ENCODE measurements around the gene PARP12. TPM values are rescaled to one million over a fixed set of nuclear protein-coding genes. Genes with fewer than 3 reads are reported as not detected.

PARP12 gene
- total RNA-seq, 1 donor from 2014 or later: 14.1 TPM

GRCh38 chr7:139990142-139990535 lies 72.6 kb downstream of the PARP12 start:
- Histone ChIP-seq H3K4me3 (ENCODE audit: low read length in 3 of 3) (no peak overlapping the region), H3K27me3 (ENCODE audit: control insufficient read depth in 3 of 3, insufficient read depth in 3 of 3, low read length in 3 of 3) (peaks cover 0 to 9% (median 8%) of the 10 kb centered on the region in 3 donors), H3K36me3 (ENCODE audit: control insufficient read depth in 3 of 3, insufficient read depth in 3 of 3, low read length in 3 of 3) (no peaks in the 10 kb centered on the region)

GRCh38 chr7:139989366-139990141 lies 73.2 kb downstream of the PARP12 start:
- no peak overlapping the region for H3K9ac ChIP-seq (ENCODE audit: low read depth in 1 of 3, low read length in 3 of 3)
- no peaks in the 10 kb centered on the region for H3K9me3 ChIP-seq (ENCODE audit: control insufficient read depth in 3 of 3, low read length in 3 of 3)
- H3K4me1 ChIP-seq (ENCODE audit: control insufficient read depth in 3 of 3, insufficient read depth in 3 of 3, low read length in 3 of 3): no peaks in the 10 kb centered on the region
- H3K4me3 ChIP-seq (ENCODE audit: low read length in 3 of 3): no peak overlapping the region
- H3K27me3 ChIP-seq (ENCODE audit: control insufficient read depth in 3 of 3, insufficient read depth in 3 of 3, low read length in 3 of 3): peaks cover 0 to 9% (median 8%) of the 10 kb centered on the region in 3 donors
- no peaks in the 10 kb centered on the region for H3K36me3 ChIP-seq (ENCODE audit: control insufficient read depth in 3 of 3, insufficient read depth in 3 of 3, low read length in 3 of 3)
- no peak overlapping the region for H3K27ac ChIP-seq (ENCODE audit: low read depth, low read length)

More at GRCh38 chr7:139990142-139990535, 72.6 kb downstream of the PARP12 start:
- no peak overlapping the region for H3K9ac ChIP-seq (ENCODE audit: low read depth in 1 of 3, low read length in 3 of 3)
- no peaks in the 10 kb centered on the region for H3K4me1 ChIP-seq (ENCODE audit: control insufficient read depth in 3 of 3, insufficient read depth in 3 of 3, low read length in 3 of 3)
- H3K9me3 ChIP-seq (ENCODE audit: control insufficient read depth in 3 of 3, low read length in 3 of 3): no peaks in the 10 kb centered on the region
- no peak overlapping the region for H3K27ac ChIP-seq (ENCODE audit: low read depth, low read length)

GRCh38 chr7:139987691-139988516 lies 74.8 kb downstream of the PARP12 start:
- Histone ChIP-seq H3K9ac (ENCODE audit: low read depth in 1 of 3, low read length in 3 of 3) (no peak overlapping the region), H3K27ac (ENCODE audit: low read depth, low read length) (no peak overlapping the region), H3K27me3 (ENCODE audit: control insufficient read depth in 3 of 3, insufficient read depth in 3 of 3, low read length in 3 of 3) (peaks cover 0 to 12% (median 11%) of the 10 kb centered on the region in 3 donors), H3K36me3 (ENCODE audit: control insufficient read depth in 3 of 3, insufficient read depth in 3 of 3, low read length in 3 of 3) (no peaks in the 10 kb centered on the region), H3K4me3 (ENCODE audit: low read length in 3 of 3) (no peak overlapping the region), H3K9me3 (ENCODE audit: control insufficient read depth in 3 of 3, low read length in 3 of 3) (no peaks in the 10 kb centered on the region), H3K4me1 (ENCODE audit: control insufficient read depth in 3 of 3, insufficient read depth in 3 of 3, low read length in 3 of 3) (no peaks in the 10 kb centered on the region)

- no peaks in the 10 kb centered on the region for H3K9me3 ChIP-seq (ENCODE audit: control insufficient read depth in 3 of 3, low read length in 3 of 3)
- no peak overlapping the region for H3K4me3 ChIP-seq (ENCODE audit: low read length in 3 of 3)
- no peaks in the 10 kb centered on the region for H3K4me1 ChIP-seq (ENCODE audit: control insufficient read depth in 3 of 3, insufficient read depth in 3 of 3, low read length in 3 of 3)
- H3K9ac ChIP-seq (ENCODE audit: low read depth in 1 of 3, low read length in 3 of 3): no peak overlapping the region
- H3K27ac ChIP-seq (ENCODE audit: low read depth, low read length): no peak overlapping the region
- peaks cover 0 to 12% (median 11%) of the 10 kb centered on the region in 3 donors for H3K27me3 ChIP-seq (ENCODE audit: control insufficient read depth in 3 of 3, insufficient read depth in 3 of 3, low read length in 3 of 3)
- H3K36me3 ChIP-seq (ENCODE audit: control insufficient read depth in 3 of 3, insufficient read depth in 3 of 3, low read length in 3 of 3): no peaks in the 10 kb centered on the region
Measured at GRCh38 chr7:139985811-139986210, 76.9 kb downstream of the PARP12 start.

GRCh38 chr7:139984642-139985539 lies 77.9 kb downstream of the PARP12 start:
- Histone ChIP-seq H3K9ac (ENCODE audit: low read depth in 1 of 3, low read length in 3 of 3) (no peak overlapping the region), H3K4me1 (ENCODE audit: control insufficient read depth in 3 of 3, insufficient read depth in 3 of 3, low read length in 3 of 3) (no peaks in the 10 kb centered on the region), H3K4me3 (ENCODE audit: low read length in 3 of 3) (no peak overlapping the region), H3K9me3 (ENCODE audit: control insufficient read depth in 3 of 3, low read length in 3 of 3) (no peaks in the 10 kb centered on the region), H3K27me3 (ENCODE audit: control insufficient read depth in 3 of 3, insufficient read depth in 3 of 3, low read length in 3 of 3) (peaks cover 0 to 11% (median 9%) of the 10 kb centered on the region in 3 donors), H3K27ac (ENCODE audit: low read depth, low read length) (no peak overlapping the region), H3K36me3 (ENCODE audit: control insufficient read depth in 3 of 3, insufficient read depth in 3 of 3, low read length in 3 of 3) (no peaks in the 10 kb centered on the region)

GRCh38 chr7:139982927-139983920 lies 79.5 kb downstream of the PARP12 start:
- peaks cover 0 to 9% (median 5%) of the 10 kb centered on the region in 3 donors for H3K27me3 ChIP-seq (ENCODE audit: control insufficient read depth in 3 of 3, insufficient read depth in 3 of 3, low read length in 3 of 3)
- H3K9me3 ChIP-seq (ENCODE audit: control insufficient read depth in 3 of 3, low read length in 3 of 3): no peaks in the 10 kb centered on the region
- no peak overlapping the region for H3K4me3 ChIP-seq (ENCODE audit: low read length in 3 of 3)
- H3K36me3 ChIP-seq (ENCODE audit: control insufficient read depth in 3 of 3, insufficient read depth in 3 of 3, low read length in 3 of 3): no peaks in the 10 kb centered on the region
- no peaks in the 10 kb centered on the region for H3K4me1 ChIP-seq (ENCODE audit: control insufficient read depth in 3 of 3, insufficient read depth in 3 of 3, low read length in 3 of 3)
- H3K27ac ChIP-seq (ENCODE audit: low read depth, low read length): no peak overlapping the region
- H3K9ac ChIP-seq (ENCODE audit: low read depth in 1 of 3, low read length in 3 of 3): no peak overlapping the region

GRCh38 chr7:139981511-139981895 lies 81.2 kb downstream of the PARP12 start:
- no peak overlapping the region for H3K27ac ChIP-seq (ENCODE audit: low read depth, low read length)
- no peak overlapping the region for H3K9ac ChIP-seq (ENCODE audit: low read depth in 1 of 3, low read length in 3 of 3)
- H3K4me3 ChIP-seq (ENCODE audit: low read length in 3 of 3): no peak overlapping the region
- H3K27me3 ChIP-seq (ENCODE audit: control insufficient read depth in 3 of 3, insufficient read depth in 3 of 3, low read length in 3 of 3): peaks cover 0 to 4% (median 2%) of the 10 kb centered on the region in 3 donors
- H3K4me1 ChIP-seq (ENCODE audit: control insufficient read depth in 3 of 3, insufficient read depth in 3 of 3, low read length in 3 of 3): no peaks in the 10 kb centered on the region
- no peaks in the 10 kb centered on the region for H3K36me3 ChIP-seq (ENCODE audit: control insufficient read depth in 3 of 3, insufficient read depth in 3 of 3, low read length in 3 of 3)
- H3K9me3 ChIP-seq (ENCODE audit: control insufficient read depth in 3 of 3, low read length in 3 of 3): no peaks in the 10 kb centered on the region

- Histone ChIP-seq H3K36me3 (ENCODE audit: control insufficient read depth in 3 of 3, insufficient read depth in 3 of 3, low read length in 3 of 3) (no peaks in the 10 kb centered on the region), H3K4me3 (ENCODE audit: low read length in 3 of 3) (no peak overlapping the region), H3K9me3 (ENCODE audit: control insufficient read depth in 3 of 3, low read length in 3 of 3) (no peaks in the 10 kb centered on the region), H3K27ac (ENCODE audit: low read depth, low read length) (no peak overlapping the region), H3K27me3 (ENCODE audit: control insufficient read depth in 3 of 3, insufficient read depth in 3 of 3, low read length in 3 of 3) (peaks cover 0 to 4% (median 2%) of the 10 kb centered on the region in 3 donors), H3K9ac (ENCODE audit: low read depth in 1 of 3, low read length in 3 of 3) (no peak overlapping the region), H3K4me1 (ENCODE audit: control insufficient read depth in 3 of 3, insufficient read depth in 3 of 3, low read length in 3 of 3) (no peaks in the 10 kb centered on the region)
Measured at GRCh38 chr7:139976838-139977656, 85.7 kb downstream of the PARP12 start.
